SKM-1 treated with dmso at 0.1 percent for 144 hours (cell line): ENCODE measurements around the gene BLID.

Experiments used
- DNase-seq: peaks from one replicate; lab custom pipeline; 2025; ENCODE audit not compliant: unreplicated experiment; lab: John Stamatoyannopoulos, UW

Gene BLID

DNA sequence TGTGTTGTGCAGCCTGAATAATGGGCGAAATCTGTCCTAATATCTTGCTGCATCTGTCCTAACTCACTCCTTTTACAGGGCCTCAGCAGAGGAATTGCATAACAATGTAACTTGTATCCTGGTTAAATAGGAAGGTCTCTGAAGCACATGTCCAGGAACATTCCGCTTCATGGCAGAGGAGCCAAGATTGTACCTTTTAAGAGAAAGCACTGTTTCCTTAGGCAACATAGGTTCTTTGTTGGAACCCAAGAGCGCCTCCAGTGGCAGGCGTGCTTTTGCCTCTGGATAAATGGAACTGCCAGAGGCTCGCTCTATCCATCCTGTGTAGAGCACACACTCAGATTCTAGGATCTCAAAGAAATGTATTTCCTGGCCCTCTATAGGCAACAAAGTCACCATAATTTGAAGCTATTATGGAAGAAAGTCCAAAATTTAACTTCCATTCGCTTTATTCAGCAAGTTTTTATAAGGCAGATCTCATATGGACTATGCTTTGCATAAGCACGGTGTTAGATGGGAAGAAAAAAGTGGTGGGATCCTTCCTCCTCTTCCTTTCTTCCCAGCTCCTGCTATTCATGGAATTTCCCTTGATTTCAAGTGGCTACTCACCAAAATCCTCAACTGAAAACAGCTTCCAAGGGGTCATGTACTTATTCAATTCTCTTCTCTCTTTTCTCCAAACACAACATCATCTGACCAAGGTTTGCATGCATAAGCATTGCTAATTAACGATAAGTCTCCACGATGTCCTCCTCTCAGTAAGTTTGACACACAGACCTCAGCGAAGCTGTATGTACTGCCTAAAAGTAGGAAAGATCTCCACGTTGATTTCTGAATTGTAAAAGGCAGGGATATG is at the start of gene BLID:
Gene BLID, minus strand, starts transcription at position 692 of the 856 bp plus-strand sequence. Its CDS starts 293 bp downstream, at position 399.
- DNase-seq = no peak

DNA sequence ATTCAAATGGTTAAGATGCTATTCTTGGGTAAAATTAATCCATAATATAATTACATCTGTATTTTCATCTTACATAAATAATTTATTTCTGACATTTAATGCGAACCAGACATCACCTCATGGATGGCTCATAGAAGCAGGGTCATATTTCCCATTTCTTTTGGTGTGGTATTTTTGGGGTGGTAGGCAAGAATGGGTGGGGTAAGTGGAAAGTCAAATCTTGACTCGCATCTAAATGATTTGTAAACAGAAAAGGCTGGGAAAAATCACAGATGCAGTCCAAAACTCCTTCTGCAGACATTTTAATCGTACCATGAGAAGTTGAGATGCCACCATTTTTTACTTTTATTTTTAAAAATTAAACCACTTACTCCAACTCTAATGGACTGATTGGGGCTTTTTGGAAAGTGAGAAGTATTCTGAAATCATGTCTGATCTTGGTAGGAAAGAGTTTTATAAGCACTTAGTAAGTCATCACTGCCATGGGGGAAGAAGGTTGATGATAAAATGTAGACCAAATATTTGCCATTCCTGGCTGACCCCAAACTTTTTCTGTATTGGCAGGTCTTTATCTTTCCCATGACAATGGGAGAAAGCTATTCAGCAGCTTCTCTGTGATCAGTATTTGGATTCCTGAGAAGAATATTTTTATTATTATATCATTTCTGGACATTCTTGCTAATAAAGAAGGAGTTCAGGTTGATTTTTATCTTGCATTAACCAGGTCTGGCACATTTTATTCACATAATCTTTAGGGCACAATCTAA is 47.2 kb upstream of the BLID start:
- no peak for DNase-seq

DNA sequence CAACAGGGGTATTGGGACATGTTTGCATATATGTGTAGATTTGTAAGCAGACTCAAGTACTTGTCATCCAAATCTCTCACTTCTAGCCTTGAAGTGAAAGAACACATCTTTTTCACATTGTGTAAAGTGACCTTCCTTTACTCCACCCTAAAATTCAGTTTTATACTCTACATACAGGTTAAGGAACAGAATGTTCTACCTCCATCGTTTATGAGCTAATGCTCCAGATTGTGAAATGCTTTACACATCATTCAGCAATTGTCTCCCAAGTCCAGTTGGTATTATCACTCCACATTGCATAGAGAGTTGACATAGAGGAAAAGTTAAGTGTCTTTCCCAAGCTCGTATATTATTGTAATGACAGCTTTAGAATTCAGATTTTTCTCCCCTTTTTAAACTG is 46.1 kb upstream of the BLID start:
- no peak for DNase-seq

DNA sequence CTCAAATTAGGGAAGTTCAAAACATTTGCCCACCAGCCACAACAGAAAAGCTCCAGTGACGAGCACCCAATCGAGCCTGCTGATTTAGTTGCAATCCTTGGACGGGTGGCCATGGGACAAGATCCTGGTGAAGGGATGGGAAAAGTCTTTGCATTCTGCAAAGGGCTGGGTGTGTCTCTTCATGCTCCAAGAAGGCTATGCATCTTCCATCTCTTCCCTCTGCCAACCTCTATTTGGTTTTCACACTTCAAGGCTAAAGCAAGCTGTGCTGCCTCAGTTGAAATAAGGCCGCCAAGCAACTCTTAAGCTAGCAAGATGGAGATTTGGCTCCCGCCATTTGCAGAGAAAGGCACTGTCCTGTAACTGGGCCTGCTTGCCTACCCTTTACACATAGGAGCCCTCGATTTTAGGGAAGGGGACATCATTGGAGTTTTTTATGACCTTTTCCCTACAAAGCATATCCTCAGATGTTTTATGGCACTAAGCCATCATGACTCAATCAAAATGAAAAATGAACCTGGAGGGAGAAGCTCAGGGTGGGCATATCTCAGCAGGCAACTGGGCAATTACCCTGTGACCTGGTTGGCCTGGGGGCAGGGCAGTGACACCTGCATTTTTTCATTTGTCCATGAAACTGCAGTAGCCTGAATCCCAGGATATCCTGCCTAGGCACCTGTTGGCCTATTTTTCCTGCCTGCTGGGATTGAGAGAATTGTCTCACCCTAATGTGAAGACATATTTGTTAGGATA is 45.0 kb upstream of the BLID start:
- no peak for DNase-seq

DNA sequence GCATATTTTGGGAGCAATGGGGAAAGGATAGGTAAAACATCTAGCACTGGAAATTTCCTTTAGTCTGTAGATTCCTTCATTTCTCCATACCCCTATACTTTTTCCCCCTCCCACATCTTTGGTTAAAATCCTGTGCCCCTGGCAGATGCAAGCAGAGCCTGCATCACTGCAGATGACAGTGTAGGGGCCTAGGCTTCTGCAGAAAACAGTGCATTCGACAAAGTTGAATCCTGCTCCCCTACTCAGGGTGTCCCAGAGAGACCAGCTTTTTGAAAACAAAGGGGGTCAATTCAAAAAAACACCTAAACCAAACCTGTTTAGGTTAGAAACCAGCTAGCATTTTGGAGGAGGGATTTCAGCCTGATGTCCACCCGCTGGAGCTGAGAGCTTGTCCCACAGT is 43.8 kb upstream of the BLID start:
- no peak for DNase-seq

GRCh38 chr11:122159173-122159721 is 43.2 kb upstream of the BLID start:
- no peak for DNase-seq

DNA sequence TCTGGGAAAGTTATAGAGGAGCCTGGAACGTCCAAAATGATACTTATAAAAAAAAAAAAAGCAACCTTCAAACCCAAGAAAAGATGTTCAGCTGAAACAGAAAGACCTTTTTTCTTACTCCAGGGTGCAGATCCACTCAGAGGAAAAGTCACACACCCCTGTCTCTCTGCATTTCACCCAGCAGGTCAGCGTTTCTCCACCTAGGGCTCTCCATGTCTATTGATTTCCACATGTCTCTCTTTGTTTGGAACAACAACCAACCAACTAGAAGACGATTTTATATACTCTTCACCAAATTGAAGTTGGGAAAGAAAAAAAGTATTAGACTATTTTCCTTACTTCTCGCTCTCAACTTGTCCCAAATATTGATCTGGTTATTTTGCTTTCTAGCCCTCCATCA is 42.2 kb upstream of the BLID start:
- no peak for DNase-seq

- DNase-seq = no peak
Measured at GRCh38 chr11:122157653-122158161, 41.7 kb upstream of the BLID start.

- DNase-seq = no peak
Measured at GRCh38 chr11:122156940-122157382, 40.9 kb upstream of the BLID start.

DNA sequence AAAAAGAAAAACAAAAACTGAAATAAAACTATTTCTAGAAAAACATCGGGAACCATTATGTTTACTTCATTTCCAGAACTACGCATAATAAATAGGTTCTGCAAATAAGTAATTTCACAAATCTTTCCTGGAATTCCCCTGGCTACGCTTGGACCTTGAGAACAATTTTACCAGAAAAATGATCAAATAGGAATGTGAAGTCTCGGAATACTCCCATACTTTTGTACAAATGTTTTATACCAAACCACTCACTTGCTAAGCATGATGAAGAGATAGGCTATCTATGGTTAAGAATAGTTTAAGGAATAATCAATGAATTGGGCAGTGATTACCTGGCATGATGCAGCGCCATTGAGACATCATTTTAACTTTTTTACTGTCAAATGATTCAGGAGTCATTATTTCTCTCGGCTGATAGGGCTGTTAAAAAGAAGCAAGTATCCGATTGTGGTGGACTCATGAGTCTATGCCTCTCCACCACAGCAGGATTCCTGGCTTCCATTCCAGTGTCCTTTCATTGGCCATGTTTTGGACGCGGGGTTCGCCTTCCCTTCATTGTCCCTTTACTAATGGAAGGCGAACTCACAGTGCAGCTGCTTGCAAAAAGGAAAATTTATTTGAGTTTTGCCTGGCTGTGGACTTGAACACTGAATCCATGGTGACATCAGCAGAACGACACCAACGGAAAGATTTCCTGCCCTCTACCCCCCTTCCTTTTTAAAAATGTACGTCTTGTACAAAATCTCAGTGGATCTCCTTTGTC is 39.9 kb upstream of the BLID start:
- no peak for DNase-seq

DNA sequence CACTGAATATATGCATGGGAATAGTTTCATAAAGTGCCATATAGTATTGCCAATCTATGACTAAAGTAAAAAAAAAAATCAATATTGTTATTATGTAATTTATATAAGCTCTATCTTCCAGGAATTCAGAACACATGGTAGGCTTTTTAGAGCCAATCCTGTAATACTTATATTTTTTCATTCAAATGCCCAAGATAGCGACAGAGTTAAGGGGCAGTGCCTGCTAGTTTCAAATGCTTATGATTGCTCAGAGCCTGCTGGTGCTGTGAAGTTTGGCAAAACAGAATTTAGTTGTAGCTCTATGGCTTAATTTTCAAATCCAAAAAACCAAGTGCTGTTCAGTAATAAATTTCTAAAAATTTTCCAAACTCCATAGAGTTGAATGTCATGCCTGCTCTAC is 39.0 kb upstream of the BLID start:
- DNase-seq = no peak

DNA sequence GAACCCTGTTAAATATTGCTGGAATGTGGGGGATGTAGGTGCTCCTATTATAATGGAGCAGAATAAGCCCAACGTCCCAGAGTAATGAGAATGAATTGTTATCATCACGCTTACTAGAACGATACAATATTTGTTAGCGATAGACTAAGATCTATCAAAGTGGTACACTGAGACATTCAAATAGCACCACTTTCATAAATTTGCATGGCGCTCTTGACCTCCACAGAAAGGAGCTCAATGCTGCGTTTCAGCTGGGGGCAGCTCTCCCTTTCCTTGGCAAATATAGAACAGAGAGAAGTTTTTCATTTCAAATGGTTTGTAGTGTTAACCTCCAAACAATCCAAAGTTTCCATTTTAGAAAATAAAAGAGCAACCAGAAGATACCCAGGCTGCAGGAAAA is 38.2 kb upstream of the BLID start:
- DNase-seq = no peak

- no peak for DNase-seq
Measured at GRCh38 chr11:122153746-122154145, 37.7 kb upstream of the BLID start.

GRCh38 chr11:122150216-122151124 is 34.5 kb upstream of the BLID start:
- no peak for DNase-seq

- DNase-seq = no peak
Measured at GRCh38 chr11:122149202-122149601, 33.2 kb upstream of the BLID start.

DNA sequence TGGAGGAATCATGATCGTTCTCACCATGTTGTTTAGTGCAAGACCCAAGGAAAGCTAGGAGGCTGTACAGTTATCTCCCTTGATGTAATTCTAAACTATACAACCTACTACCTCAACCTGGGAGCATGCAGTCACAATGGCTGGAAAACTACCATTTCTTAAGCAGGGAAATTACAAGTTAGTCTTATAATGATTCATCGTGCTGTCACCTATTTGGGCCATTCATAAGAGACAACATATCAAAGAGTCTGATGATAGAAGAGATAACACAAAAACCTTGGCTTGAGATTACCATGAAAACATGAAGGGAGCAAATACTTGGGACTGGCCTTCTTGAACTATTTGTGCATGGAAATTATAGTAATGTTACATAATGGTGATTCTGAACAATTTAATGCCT is 30.5 kb upstream of the BLID start:
- no peak for DNase-seq

DNA sequence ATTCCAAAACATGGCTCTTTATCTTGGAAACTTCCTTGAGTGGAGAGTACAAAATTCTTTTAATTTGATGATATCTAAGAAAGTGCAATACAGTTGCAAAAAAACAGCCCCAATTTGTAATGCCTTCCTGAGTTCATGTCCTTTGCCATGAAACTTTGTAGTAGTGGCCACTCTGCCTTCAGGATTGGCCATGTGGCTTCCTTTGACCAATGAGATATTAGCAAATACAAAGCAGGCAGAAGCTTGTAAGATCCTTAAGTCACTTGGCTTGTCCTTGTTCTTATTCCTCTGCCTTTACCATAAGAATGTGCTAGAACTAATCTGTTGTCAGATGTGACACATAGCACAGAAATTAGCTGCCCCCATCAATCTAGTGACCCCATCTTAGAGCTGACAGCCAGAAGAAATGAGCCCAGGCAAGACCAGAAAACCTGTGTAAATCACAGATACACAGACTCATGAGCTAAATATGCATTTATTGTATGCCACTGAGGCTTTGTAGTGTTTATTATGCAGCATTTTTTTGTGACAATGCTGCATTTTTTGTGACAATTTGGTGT is 29.8 kb upstream of the BLID start:
- no peak for DNase-seq

- no peak for DNase-seq
Measured at GRCh38 chr11:122144752-122145151, 28.7 kb upstream of the BLID start.

DNA sequence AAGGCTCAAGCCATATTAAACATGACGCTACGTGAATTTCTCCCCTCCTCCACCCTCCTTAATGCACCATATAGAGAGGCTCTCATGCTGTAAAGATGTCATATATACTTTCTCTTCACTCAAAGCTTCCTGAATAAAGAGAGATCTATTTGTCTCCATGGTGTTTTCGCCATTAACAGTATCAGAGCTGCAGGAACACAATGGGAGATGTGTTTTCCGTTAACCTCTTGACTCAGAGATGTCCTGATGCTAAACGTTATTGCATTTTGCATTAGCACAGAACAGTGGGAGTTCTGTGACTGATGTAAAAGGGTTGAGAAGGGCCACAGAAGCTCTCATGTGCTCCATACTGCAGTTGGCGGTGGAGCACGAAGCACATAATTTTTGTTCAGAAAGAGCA is 25.7 kb upstream of the BLID start:
- no peak for DNase-seq
